Gastroesophageal sphincter (tissue), 3 donors: ENCODE measurements around the gene FOXD4L1.
A peak's percentile ranks its signal among the peaks of the same experiment; 100 is the strongest.
"Not testable (repeated sequence)": the region's sequence is repeated elsewhere in the genome, so short reads cannot be mapped to it uniquely, and the experiment has no call there.

Experiments used
- EP300 ChIP-seq: sonication (generic); formaldehyde crosslinking; IDR thresholded peaks from one replicate; pipeline ENCODE4 v1.6.1; 2017; ENCODE audit warnings: antibody characterized with exemption, mild to moderate bottlenecking
- TF ChIP-seq, protein P1 (sequence below), 4 experiments: fragments of 200-600 bp in 2 of 4; fragments of 450-650 bp in 2 of 4; sonication (generic) in 1 of 4; IDR thresholded peaks; one replicate each; pipeline ENCODE4 v1.5.1; 2017 to 2019; ENCODE audit warnings: antibody characterized with exemption in 4 of 4, mild to moderate bottlenecking in 2 of 4, moderate library complexity in 2 of 4

DNA sequence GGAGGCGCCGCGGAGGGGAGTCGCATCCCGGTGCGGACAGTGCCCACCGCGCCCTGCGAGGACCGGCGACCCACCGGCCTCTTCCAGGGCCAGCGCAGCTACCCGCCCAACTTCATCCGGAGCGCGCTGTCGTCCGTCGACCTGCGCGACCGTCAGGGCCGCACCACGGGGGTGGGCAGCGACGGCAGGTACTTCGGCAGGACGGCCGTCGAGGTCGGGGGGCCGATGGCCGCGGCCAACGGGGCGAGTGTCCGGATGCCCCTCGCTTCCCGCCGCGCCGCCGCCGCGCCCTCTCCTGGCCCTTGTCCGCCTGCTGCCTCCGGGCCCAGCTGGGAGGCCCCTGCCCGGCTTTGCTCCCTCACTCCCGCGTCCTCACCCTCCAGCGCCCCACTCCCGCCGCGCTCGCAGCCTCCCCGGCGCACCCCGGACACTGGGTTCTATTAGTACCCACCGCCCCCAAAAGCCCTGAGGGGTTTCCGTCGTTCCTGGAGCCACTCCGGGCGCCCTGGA is 43.6 kb downstream of the FOXD4L1 start:
- TF ChIP-seq EP300 = not testable (repeated sequence)
- TF ChIP-seq, protein P1, sequence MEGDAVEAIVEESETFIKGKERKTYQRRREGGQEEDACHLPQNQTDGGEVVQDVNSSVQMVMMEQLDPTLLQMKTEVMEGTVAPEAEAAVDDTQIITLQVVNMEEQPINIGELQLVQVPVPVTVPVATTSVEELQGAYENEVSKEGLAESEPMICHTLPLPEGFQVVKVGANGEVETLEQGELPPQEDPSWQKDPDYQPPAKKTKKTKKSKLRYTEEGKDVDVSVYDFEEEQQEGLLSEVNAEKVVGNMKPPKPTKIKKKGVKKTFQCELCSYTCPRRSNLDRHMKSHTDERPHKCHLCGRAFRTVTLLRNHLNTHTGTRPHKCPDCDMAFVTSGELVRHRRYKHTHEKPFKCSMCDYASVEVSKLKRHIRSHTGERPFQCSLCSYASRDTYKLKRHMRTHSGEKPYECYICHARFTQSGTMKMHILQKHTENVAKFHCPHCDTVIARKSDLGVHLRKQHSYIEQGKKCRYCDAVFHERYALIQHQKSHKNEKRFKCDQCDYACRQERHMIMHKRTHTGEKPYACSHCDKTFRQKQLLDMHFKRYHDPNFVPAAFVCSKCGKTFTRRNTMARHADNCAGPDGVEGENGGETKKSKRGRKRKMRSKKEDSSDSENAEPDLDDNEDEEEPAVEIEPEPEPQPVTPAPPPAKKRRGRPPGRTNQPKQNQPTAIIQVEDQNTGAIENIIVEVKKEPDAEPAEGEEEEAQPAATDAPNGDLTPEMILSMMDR (IDR thresholded peaks at IDR 0.05) = peak in 2 of 4 experiments; percentile 19 to 34
